ENCODE data around the gene ACTL9.

GRCh38 chr19:8673276-8673891 lies 25.2 kb downstream of the ACTL9 start:
- TF ChIP-seq CTCF (IDR thresholded peaks at IDR 0.05) (no peak), POLR2A (IDR thresholded peaks at IDR 0.05) (no peak)
